ENCODE measurements around the gene TMEM52. TPM values are rescaled to one million over a fixed set of nuclear protein-coding genes. Genes with fewer than 3 reads are reported as not detected.

TMEM52 gene
- total and polyA plus RNA-seq, 2 of the 8 experiments (the other 6 are each of a cell fraction or from before 2014, with no cell fraction given), result 14.6 to 30.2 TPM

DNA sequence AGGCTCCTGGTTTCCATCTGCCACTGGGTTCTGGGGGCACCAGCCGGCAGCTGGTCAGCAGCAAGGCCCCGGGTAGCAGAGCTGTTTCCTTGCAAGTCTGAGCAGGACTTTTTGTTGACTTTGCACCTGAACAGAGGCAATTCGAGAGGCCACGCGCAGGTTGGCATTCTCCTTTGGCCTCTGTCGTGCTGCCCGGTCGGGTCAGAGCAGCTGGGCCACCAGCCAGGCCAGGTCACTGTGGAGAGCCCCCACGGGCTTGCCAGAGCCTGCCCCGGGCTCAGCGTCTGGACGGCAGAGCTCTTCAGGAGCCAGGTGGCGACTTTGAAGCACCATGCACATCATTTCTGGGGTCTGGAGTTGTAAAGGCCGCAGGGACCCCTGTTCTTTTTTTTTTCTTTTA is 28.4 kb upstream of the TMEM52 start:
- H3K56ac ChIP-seq (replicated peaks; ENCODE audit: insufficient read length, low read depth, low read length), result no peak overlapping the region
- H3K4ac ChIP-seq (replicated peaks; ENCODE audit: insufficient read length, low read depth, low read length), result no peak overlapping the region
- no peak overlapping the region for H2BK20ac ChIP-seq (ENCODE audit: low read length)
- H3K9ac ChIP-seq (replicated peaks in 1 of 4; ENCODE audit: extremely low read depth in 1 of 4, low read depth in 3 of 4, low read length in 3 of 4), result no peak overlapping the region
- H2BK5ac ChIP-seq (ENCODE audit: low read depth, low read length), result no peak overlapping the region
- CTCF ChIA-PET (ENCODE audit: partially characterized antibody), result interaction anchor here (0.6 to 9.3 kb wide), 4 partner anchors 13 to 96 kb away, joined by 3 to 145 read pairs (median 19); no protein-coding TSS in a partner anchor
- H3K18ac ChIP-seq (ENCODE audit: extremely low read depth, low read length), result no peak overlapping the region
- H3K4me3 ChIP-seq (ENCODE audit: extremely low read depth in 1 of 4, insufficient read depth in 2 of 4, low read depth in 3 of 4, low read length in 4 of 4), result no peak overlapping the region
- H3K79me2 ChIP-seq (ENCODE audit: control insufficient read depth in 1 of 2, insufficient read depth in 2 of 2, low read length in 2 of 2), result no peaks in the 10 kb centered on the region
- H3K27me3 ChIP-seq (replicated peaks in 1 of 4; ENCODE audit: control insufficient read depth in 3 of 4, extremely low read depth in 1 of 4, insufficient read depth in 3 of 4, low read length in 3 of 4), result no peaks in the 10 kb centered on the region
- H2BK15ac ChIP-seq (ENCODE audit: low read length), result no peak overlapping the region
- no peaks in the 10 kb centered on the region for H4K20me1 ChIP-seq (replicated peaks in 1 of 2; ENCODE audit: control insufficient read depth in 1 of 2, insufficient read depth in 2 of 2, low read length in 2 of 2)
- peaks cover 0 to 2% (median 0%) of the 10 kb centered on the region in 4 experiments; a peak in 2 of 7 replicates for H3K4me1 ChIP-seq (replicated peaks in 1 of 4; ENCODE audit: control insufficient read depth in 3 of 4, insufficient read depth in 4 of 4, low read length in 3 of 4)
- no peaks in the 10 kb centered on the region for H3K79me1 ChIP-seq (ENCODE audit: low read depth, low read length)
- no peaks in the 10 kb centered on the region for H3K9me3 ChIP-seq (ENCODE audit: insufficient read depth in 2 of 2, low read depth in 1 of 2, low read length in 1 of 2)
- no peak overlapping the region for H2AK5ac ChIP-seq (ENCODE audit: low read depth, low read length)
- no peak for DNase-seq (ENCODE audit: low read depth in 1 of 2, low spot score in 2 of 2)
- peaks cover 3% of the 10 kb centered on the region; the same call in 1 of the 2 replicates for H3K23me2 ChIP-seq (ENCODE audit: low read depth, low read length)
- H2BK12ac ChIP-seq (ENCODE audit: low read depth, low read length), result no peak overlapping the region
- H3K23ac ChIP-seq (ENCODE audit: insufficient read length), result no peak overlapping the region
- H4K91ac ChIP-seq (replicated peaks; ENCODE audit: insufficient read length, low read length), result no peak overlapping the region
- POLR2A ChIA-PET (ENCODE audit: partially characterized antibody), result interaction anchor here (0.6 kb wide), 1 partner anchor 19 kb away, joined by 3 read pairs; no protein-coding TSS in a partner anchor
- WGBS, 2 experiments (ENCODE audit: extremely low coverage in 1 of 2, insufficient coverage in 1 of 2, insufficient read length in 1 of 2, insufficient replicate concordance in 2 of 2, low coverage in 1 of 2, low lambda C conversion rate in 2 of 2, missing lambda C conversion rate in 1 of 2), result 88% methylated on average over 14 of the region's 14 CpGs; no CpG with 5 or more reads in 1 of the 2 experiments
- no peaks in the 10 kb centered on the region; a peak in 1 of 8 replicates for H3K36me3 ChIP-seq (ENCODE audit: control insufficient read depth in 2 of 4, insufficient read depth in 4 of 4, low read length in 3 of 4)
- H3K27ac ChIP-seq (ENCODE audit: low read depth, low read length), result no peak overlapping the region
- H4K5ac ChIP-seq (ENCODE audit: insufficient read length, low read depth, low read length), result no peak overlapping the region
- FAIRE-seq, result no peak
- no peak overlapping the region for H3K4me2 ChIP-seq (ENCODE audit: insufficient read depth in 1 of 2, low read depth in 2 of 2, low read length in 2 of 2)
- no peak overlapping the region for H2AFZ ChIP-seq (ENCODE audit: low read length)
- no peak overlapping the region for H3K14ac ChIP-seq (ENCODE audit: insufficient read length)
- H4K8ac ChIP-seq (ENCODE audit: extremely low read depth, insufficient read depth, low read length), result no peak overlapping the region
- H2BK120ac ChIP-seq (replicated peaks; ENCODE audit: low read depth, low read length), result no peak overlapping the region
- no peak for TF ChIP-seq CREB1 (IDR thresholded peaks at IDR 0.05)
- no peak for TF ChIP-seq BRCA1 (IDR thresholded peaks at IDR 0.05; ENCODE audit: low read depth, low read length)
- TF ChIP-seq TAF7 (optimal IDR thresholded peaks at IDR 0.05; ENCODE audit: borderline replicate concordance, low read depth, low read length), result no peak
- TF ChIP-seq TCF12 (IDR thresholded peaks at IDR 0.05; ENCODE audit: low read depth, low read length), result no peak
- no peak for TF ChIP-seq YY1 (IDR thresholded peaks at IDR 0.05; ENCODE audit: low read depth, low read length)

Data from H1 (cell line).